Endodermal cell (in vitro differentiated cells): ENCODE data around the gene SIGLECL1. TPM values are rescaled to one million over a fixed set of nuclear protein-coding genes. Genes with fewer than 3 reads are reported as not detected.

Experiments
- DNase-seq: peaks from one replicate; pipeline ENCODE4 v3.0.0-alpha.2; 2017
- H3K27ac ChIP-seq: 2 replicates; pipeline ENCODE4 v1.5.1; 2013; ENCODE audit warnings: mild to moderate bottlenecking, low read depth, low read length, moderate library complexity
- H3K27me3 ChIP-seq: 2 replicates; pipeline ENCODE4 v1.6.1; 2013; ENCODE audit warnings: mild to moderate bottlenecking, low read length, moderate library complexity; ENCODE audit not compliant: insufficient read depth, control insufficient read depth, poor library complexity, severe bottlenecking
- H3K36me3 ChIP-seq: 2 replicates; pipeline ENCODE4 v1.7.0; 2013; ENCODE audit warnings: mild to moderate bottlenecking, low read length, moderate library complexity; ENCODE audit not compliant: control insufficient read depth, insufficient read depth
- H3K4me1 ChIP-seq: one replicate; pipeline ENCODE4 v1.7.0; 2013; ENCODE audit warnings: low read length; ENCODE audit not compliant: control insufficient read depth, insufficient read depth
- H3K4me3 ChIP-seq: 2 replicates; pipeline ENCODE4 v1.5.1; 2013; ENCODE audit warnings: mild to moderate bottlenecking, low read length, moderate library complexity
- H3K9ac ChIP-seq: 2 replicates; pipeline ENCODE4 v1.6.1; 2013; ENCODE audit warnings: mild to moderate bottlenecking, low read length, moderate library complexity; ENCODE audit not compliant: poor library complexity, severe bottlenecking; ENCODE audit errors: extremely low read depth
- H3K9me3 ChIP-seq: 2 replicates; pipeline ENCODE4 v1.6.1; 2013; ENCODE audit warnings: mild to moderate bottlenecking, low read length, moderate library complexity; ENCODE audit not compliant: control insufficient read depth
- H3K27ac Mint-ChIP-seq: 2 replicates; pipeline ENCODE4 v1.8.0; 2020; ENCODE audit warnings: mixed read lengths
- H3K27me3 Mint-ChIP-seq: 2 replicates; pipeline ENCODE4 v1.8.0; 2021; ENCODE audit warnings: mild to moderate bottlenecking, mixed read lengths; ENCODE audit not compliant: insufficient read depth
- H3K36me3 Mint-ChIP-seq: 2 replicates; pipeline ENCODE4 v1.8.0; 2020; ENCODE audit warnings: low read depth, mixed read lengths
- H3K4me1 Mint-ChIP-seq: 2 replicates; pipeline ENCODE4 v1.8.0; 2020; ENCODE audit warnings: mixed read lengths
- H3K4me3 Mint-ChIP-seq: 2 replicates; pipeline ENCODE4 v1.8.0; 2020; ENCODE audit warnings: mild to moderate bottlenecking, moderate library complexity, mixed read lengths
- H3K9me3 Mint-ChIP-seq: 2 replicates; pipeline ENCODE4 v1.8.0; 2020; ENCODE audit warnings: mild to moderate bottlenecking, mixed read lengths
- WGBS, 2 experiments: methylation state at CpG; one replicate each; pipeline versions ENCODE4 v1.1.5 to v1.1.7; 2013; ENCODE audit warnings: missing lambda C conversion rate in 2 of 2, mixed read lengths in 1 of 2; ENCODE audit not compliant: insufficient coverage in 1 of 2, insufficient read length in 1 of 2; 5-methylcytosine and 5-hydroxymethylcytosine counted together
- total RNA-seq, 2 donors: library from RNA; stranded (reverse); fragmentation: NEBNext Ultra II Directional in 1 of 2; extraction: Animal tissue kit (Norgen Biotek cat#: 25700) in 1 of 2; gene quantifications; 2 replicates in 1 of 2; 3 replicates in 1 of 2; pipeline ENCODE4 v1.2.1, GENCODE V29; 2021
- TF ChIP-seq, protein P1 (sequence below): fragments of 200-600 bp; sonication (generic); conservative IDR thresholded peaks from 2 replicates; pipeline ENCODE4 v1.5.0; 2021; ENCODE audit warnings: antibody characterized with exemption, mild to moderate bottlenecking

SIGLECL1 gene
- total RNA-seq, 2 donors from 2014 or later = not detected

DNA sequence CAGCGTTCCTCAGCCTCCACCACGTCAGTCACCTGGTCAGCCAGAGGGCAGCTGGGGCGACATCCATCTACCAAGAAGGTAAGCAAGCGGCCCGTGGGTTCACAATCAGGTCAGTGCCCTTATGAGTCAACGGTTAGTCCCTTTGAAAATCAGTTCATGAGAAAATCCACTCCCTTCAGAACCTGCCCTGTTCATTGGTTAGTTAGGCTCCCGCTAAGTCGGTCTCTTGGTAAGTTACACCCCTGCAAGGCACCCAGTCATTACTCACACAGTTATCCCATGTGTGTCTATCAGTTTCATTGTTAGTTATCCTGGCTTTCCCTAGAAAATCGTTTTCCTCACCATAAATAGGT lies 564 bp downstream of the SIGLECL1 start:
- H3K36me3 Mint-ChIP-seq = no peaks in the 10 kb centered on the region
- WGBS, 2 experiments = 94 to 98% methylated on average over 7 to 9 of the region's 9 CpGs
- no peaks in the 10 kb centered on the region for H3K27me3 Mint-ChIP-seq
- H3K4me3 Mint-ChIP-seq = no peak overlapping the region
- DNase-seq = no peak
- H3K27me3 ChIP-seq = no peaks in the 10 kb centered on the region
- H3K4me1 ChIP-seq = no peaks in the 10 kb centered on the region
- H3K27ac Mint-ChIP-seq = no peak overlapping the region
- no peak overlapping the region for H3K4me3 ChIP-seq
- H3K36me3 ChIP-seq = no peaks in the 10 kb centered on the region
- TF ChIP-seq, protein P1, sequence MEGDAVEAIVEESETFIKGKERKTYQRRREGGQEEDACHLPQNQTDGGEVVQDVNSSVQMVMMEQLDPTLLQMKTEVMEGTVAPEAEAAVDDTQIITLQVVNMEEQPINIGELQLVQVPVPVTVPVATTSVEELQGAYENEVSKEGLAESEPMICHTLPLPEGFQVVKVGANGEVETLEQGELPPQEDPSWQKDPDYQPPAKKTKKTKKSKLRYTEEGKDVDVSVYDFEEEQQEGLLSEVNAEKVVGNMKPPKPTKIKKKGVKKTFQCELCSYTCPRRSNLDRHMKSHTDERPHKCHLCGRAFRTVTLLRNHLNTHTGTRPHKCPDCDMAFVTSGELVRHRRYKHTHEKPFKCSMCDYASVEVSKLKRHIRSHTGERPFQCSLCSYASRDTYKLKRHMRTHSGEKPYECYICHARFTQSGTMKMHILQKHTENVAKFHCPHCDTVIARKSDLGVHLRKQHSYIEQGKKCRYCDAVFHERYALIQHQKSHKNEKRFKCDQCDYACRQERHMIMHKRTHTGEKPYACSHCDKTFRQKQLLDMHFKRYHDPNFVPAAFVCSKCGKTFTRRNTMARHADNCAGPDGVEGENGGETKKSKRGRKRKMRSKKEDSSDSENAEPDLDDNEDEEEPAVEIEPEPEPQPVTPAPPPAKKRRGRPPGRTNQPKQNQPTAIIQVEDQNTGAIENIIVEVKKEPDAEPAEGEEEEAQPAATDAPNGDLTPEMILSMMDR = no peak
- no peak overlapping the region for H3K27ac ChIP-seq
- peaks cover 4% of the 10 kb centered on the region for H3K9me3 Mint-ChIP-seq
- peaks cover 6% of the 10 kb centered on the region for H3K9me3 ChIP-seq
- no peaks in the 10 kb centered on the region for H3K4me1 Mint-ChIP-seq
- H3K9ac ChIP-seq = no peak overlapping the region

- Mint-ChIP-seq H3K27ac (no peak overlapping the region), H3K27me3 (no peaks in the 10 kb centered on the region), H3K4me3 (no peak overlapping the region), H3K4me1 (peaks cover 2% of the 10 kb centered on the region), H3K9me3 (peaks cover 4% of the 10 kb centered on the region), H3K36me3 (no peaks in the 10 kb centered on the region)
- peaks cover under 1% of the 10 kb centered on the region for H3K4me1 ChIP-seq
- TF ChIP-seq, protein P1 = no peak
- no peak for DNase-seq
- H3K27ac ChIP-seq = no peak overlapping the region
- no peaks in the 10 kb centered on the region for H3K36me3 ChIP-seq
- H3K27me3 ChIP-seq = no peaks in the 10 kb centered on the region
- 91 to 92% methylated on average over 8 to 9 of the region's 9 CpGs for WGBS, 2 experiments
- peaks cover 7% of the 10 kb centered on the region for H3K9me3 ChIP-seq
- no peak overlapping the region for H3K4me3 ChIP-seq
- H3K9ac ChIP-seq = no peak overlapping the region
These were observed 1.6 kb downstream of the SIGLECL1 start for GRCh38 chr19:51252306-51253079.

GRCh38 chr19:51253088-51253806 lies 2.4 kb downstream of the SIGLECL1 start:
- H3K4me1 Mint-ChIP-seq = peaks cover 7% of the 10 kb centered on the region
- Histone ChIP-seq H3K27me3 (no peaks in the 10 kb centered on the region), H3K4me3 (no peak overlapping the region), H3K4me1 (peaks cover 7% of the 10 kb centered on the region), H3K27ac (no peak overlapping the region), H3K9me3 (peaks cover 15% of the 10 kb centered on the region), H3K36me3 (no peaks in the 10 kb centered on the region), H3K9ac (no peak overlapping the region)
- WGBS, 2 experiments = 100% methylated on average over 1 of the region's 1 CpG
- H3K36me3 Mint-ChIP-seq = no peaks in the 10 kb centered on the region
- H3K27ac Mint-ChIP-seq = no peak overlapping the region
- peaks cover 4% of the 10 kb centered on the region for H3K9me3 Mint-ChIP-seq
- no peak overlapping the region for H3K4me3 Mint-ChIP-seq
- no peaks in the 10 kb centered on the region for H3K27me3 Mint-ChIP-seq
- TF ChIP-seq, protein P1 = no peak
- no peak for DNase-seq
